UCSD-AML1 (cell line): ENCODE results near the gene CEP72.
"Not testable (repeated sequence)": the region's sequence is repeated elsewhere in the genome, so short reads cannot be mapped to it uniquely, and the experiment has no call there.

Experiments
- DNase-seq: peaks from one replicate; lab custom pipeline; 2025; ENCODE audit not compliant: unreplicated experiment; lab: John Stamatoyannopoulos, UW

CEP72 gene

DNA sequence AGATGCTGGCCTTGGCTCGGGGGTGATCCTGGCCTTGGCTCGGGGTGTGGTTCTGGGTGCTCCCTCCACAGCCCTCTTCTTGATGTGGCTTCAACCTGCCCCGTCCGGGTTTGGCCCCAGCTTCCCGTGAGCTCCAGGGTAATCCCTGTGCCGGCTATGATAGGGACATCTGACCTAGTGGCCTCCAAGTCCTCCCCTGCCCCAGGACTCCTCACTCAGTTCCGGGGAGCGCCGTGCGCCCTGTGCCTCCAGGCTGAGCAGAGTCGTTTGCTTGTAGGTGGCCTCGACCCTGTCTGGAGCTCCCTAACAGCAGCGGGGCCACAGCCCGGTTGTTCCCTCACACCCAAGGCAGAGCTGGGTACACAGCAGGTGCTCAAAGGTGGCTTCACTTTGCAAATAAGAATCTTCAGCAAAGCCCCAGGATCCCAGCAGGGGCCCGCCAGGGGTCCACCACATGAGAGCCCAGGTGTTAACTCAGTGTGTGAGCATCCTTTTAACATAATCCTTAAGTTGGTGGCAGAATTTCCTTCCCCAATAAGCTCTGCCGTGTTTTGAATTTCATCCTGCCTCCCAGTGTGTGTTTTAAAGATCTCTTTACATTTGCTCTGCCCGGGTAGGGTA is 32.3 kb upstream of the CEP72 start:
- no peak for DNase-seq

DNA sequence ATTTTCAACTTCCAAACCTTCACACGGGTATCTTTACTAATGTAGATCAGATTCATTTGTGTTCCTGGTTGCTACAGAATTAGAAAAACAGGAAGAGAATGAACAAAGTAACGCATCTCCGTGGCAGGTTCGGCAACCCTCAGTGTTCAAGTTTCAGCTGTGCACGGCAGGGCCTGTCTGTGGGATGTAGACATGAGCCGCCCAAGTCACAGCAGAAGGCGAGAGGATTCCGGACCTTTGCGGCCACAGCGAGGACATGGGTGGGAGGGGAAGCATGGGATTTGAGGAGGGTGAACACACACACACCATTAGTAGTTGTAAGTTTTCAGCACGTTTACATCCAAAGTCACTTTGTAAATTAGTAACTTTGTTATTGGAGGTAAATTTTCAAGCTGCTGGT is 31.7 kb upstream of the CEP72 start:
- DNase-seq: no peak

DNA sequence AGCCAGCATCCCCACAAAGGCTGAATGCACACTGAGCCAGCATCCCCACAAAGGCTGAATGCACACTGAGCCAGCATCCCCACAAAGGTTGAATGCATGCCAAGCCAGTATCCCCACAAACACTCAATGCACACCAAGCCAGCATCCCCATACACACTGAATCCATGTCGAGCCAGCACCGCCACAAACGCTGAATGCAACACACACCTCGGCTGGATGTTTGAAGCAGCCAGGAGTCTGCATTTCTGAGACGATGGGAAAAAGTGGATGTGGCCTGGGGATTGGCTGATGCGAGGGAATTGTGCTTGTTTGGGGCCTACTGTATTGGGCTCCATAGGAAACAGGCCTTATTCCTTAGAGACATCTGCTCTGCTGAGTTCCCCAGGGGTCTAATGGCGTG is 30.9 kb upstream of the CEP72 start:
- DNase-seq: no peak

DNA sequence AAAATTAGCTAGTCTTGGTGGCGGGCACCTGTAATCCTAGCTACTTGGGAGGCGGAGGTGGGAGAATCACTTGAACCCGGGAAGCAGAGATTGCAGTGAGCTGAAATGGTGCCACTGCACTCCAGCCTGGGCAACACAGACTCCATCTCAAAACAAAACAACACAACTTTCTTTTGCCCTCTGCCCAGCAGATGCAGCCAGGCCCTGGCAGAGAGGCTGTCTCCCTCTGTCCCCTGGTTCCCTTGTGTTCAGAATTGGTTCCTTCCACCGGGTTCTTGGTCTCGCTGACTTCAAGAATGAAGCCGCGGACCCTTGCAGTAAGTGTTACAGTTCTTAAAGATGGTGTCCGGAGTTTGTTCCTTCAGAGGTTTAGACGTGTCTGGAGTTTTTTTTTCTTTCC is 30.2 kb upstream of the CEP72 start:
- DNase-seq: no peak

DNA sequence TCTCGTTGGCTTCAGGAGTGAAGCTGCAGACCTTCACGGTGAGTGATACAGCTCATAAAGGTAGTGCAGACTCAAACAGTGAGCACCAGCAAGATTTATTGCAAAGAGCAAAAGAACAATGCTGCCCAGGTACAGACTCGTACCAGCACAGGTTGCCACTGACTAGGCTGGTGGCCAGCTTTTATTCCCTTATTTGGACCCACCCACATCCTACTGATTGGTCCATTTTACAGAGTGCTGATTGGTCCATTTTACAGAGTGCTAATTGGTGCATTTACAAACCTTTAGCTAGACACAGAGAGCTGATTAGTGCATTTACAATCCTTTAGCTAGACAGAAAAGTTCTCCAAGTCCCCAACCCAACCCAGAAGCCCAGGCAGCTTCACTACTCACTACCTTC is 29.7 kb upstream of the CEP72 start:
- not testable (repeated sequence) for DNase-seq

DNA sequence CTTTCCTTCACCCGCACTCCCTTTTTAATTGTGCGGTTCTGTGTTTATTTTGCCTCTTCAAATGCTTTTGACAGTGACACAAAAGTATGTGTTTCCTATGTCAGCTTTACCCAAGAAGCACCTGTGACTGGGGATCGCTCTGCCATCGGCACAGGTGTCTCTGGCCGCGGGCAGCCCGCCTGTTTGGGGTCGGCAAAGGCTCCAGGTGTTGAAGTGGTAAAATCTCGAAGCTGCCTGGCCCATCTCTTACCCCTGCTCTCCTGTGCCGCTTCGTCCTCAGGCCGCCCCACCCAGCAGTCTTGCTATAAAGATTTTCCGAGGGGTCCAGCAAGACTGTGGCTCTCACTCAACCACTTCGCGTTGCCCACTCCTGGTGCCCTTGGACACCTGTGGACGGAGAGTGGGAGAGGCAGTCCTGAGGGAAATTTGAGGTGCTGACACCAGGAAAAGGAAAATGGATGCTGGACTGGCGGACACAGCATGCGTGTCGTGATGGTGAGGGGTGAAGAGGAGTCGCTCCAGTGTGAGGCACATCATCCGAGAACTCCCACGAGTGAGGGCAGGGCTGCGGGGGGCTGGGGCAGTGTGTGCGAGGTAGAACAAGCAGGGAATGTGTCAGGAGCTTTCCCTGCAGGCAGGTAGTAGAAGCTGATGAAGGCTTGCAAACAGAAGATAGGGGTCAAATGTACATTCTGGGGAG is 29.1 kb upstream of the CEP72 start:
- no peak for DNase-seq

DNA sequence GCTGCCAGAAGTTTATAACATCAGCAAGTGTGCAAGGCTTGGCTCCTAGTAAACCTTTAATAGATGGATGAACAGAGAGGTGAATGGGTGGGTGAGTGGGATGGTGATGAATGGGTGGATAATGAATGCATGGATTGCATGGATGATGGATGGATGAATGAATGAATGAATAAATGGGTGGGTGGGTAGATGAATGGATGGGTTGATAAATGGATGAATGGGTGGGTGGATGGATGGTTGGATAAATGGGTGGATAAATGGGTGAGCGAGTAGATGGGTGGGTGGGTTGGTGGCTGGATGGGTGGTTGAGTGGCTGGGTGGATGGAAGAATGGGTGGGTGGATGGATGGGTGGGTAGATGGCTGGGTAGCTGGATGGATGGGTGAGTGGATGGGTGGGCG is 28.5 kb upstream of the CEP72 start:
- DNase-seq: no peak

DNA sequence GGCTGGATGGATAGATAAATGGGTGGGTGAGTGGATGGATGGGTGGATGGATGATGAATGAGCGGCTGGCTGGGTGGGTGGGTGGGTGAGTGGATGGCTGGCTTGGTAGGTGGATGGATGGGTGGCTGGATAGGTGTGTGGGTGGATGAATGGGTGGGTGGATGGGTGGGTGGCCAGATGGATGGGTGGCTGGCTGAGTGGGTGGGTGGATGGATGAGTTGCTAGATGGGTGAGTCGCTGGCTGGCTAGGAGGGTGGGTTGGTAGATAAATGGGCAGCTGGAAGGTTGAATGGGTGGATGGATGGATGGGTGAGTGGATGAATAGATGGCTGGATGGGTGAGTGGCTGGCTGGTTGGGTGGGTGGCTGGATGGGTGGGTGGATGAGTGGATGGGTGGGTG is 27.9 kb upstream of the CEP72 start:
- DNase-seq: no peak

DNA sequence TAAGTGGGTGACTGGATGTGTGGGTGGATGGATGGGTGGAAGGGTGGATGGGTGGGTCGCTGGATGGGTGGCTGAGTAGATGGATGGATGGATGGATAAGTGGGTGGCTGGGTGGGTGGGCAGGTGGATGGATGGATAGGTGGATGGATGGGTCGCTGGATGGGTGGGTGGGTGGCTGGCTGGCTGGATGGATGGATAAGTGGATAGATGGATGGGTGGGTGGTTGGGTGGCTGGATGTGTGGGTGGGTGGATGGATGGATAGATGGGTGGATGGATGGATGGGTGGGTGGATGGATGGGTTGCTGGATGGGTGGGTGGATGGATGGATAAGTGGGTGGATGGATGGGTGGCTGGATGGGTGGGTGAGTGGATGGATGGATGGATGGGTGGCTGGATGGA is 27.3 kb upstream of the CEP72 start:
- no peak for DNase-seq

DNA sequence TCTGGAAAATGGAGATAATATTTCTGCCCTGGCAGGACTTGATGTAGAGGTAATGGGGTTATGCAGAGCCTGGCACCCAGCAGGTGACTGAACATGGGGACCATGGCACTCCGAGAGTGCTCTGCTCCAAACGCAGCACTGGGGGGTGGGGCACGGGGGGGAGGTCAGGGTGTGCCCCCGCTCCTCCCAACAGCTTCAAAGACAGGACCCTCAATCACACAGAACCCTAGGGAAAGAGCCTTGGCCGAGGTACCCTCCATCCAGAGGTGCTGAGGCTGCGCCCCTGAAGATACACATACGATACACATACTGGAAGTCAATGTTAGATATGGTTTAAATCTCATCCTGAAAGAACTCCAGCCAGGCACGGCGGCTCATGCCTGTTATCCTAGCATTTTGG is 26.6 kb upstream of the CEP72 start:
- DNase-seq: no peak

DNA sequence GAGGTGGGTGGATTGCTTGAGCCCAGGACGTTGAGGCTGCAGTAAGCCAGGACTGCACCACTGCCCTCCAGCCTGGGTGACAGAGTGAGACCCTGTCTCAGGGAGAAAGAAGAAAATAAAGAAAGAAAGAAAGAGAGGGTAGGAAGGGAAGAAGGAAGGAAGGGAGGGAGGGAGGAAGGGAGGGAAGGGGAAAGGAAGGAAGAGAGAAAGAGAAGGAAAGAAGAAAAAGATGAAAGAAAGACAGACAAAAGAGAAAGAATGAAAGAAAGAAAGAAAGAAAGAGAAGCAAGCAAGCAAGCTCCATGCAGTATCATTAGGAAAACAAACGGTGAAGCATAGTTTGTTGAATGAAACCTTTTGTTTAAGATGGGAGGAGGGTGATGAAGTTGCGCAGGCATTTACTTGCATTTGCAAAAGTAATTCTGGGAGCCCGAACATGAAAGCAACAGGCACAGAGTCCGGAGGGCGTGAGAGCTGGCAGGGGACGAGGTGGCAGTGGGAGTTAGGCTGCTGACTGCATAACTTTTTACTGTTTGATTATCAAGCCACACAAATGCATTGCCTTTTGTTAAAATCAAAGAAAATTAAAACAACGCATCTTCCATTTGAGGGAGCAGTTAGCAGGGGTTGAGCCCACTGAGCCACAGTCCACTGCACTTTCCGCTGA is 26.0 kb upstream of the CEP72 start:
- no peak for DNase-seq

DNA sequence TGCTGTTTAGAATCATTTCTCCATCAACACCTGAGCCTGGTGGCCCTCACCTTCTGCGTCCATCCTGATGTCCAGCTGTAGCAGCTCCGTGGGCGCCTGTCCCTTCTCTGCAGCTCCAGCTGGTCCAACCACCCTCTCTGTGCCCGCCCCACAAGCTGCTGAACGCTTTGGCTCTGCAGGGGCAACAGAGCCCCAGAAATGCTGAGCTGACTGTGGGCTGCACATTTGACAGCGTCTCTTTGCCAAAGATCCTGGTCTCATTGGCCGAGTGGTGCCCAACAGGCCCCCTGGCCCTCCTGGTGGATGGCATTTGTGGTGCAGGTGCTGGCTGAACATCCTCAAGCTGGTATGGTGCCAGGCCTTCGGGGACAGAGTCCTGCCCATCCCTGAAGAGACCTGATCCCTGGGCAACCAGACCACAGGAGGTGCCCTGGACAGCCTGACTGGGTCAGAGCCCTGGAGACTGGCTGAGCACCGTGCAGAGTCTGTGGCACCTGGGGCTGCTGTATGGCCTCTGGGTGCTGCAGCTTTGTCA is 25.3 kb upstream of the CEP72 start:
- no peak for DNase-seq

DNA sequence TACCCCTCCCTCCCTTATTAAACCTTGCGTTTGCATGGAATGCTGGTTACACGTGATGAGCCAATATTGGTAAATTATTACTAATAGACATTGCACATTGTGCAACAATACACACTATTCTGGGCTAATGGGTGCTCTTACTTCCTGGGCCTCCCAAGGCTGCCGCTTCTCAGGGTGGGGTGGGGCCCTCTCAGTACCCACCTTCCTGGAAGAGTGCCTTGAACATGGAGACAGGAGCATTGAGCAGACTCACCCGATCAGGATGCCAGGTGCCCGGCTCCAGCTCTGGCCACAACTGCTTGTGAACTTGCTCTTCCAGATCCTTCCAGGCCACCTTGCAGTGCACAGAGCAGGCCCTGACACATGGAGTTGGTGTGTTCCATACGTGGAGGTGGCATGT is 24.7 kb upstream of the CEP72 start:
- DNase-seq: no peak

DNA sequence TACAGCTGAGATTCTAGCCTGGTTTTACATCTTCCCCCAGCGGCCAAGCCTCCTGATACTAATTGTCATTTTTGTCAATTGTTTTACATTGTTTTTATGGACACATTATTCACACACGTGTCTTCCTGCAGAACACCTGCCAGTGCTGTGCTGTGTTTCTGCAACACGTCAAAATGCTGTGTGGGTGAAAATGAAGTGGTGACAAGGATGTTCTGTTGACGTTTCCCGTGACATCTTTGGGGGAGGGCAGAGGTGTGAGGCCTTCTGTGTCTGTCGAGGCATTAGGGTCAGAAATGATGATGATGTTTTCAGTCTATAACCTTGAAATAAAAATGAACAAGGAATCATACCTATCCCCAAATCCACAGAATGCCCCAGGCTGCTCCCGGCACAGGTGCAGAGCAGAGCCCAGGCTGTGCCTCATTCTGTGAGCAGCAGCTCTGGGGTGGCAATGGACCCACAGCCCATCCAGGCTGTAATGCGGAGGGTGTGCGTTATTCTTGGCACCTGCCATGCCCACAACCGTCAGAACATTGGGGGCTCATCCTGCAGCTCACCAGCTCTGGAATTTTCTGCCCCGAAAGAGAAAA is 23.6 kb upstream of the CEP72 start:
- DNase-seq: no peak

DNA sequence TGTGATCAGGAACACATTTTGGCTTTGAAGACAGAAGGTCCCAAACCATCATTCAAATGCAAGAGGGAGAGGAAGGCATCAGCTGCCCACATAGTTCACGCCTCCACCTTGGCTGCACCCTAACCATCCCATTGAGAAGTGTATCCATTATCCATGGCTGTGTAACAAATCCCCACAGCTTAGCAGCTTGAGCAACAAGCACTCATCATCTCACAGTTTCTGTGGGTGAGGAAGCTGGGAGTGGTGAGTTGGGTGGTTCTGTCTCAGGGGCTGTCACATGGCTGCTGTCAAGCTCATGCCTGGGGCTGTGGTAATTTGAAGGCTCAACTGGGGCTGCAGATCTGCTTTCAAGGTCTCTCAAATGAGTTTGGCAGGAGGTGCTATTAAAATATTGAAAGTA is 23.0 kb upstream of the CEP72 start:
- no peak for DNase-seq

DNA sequence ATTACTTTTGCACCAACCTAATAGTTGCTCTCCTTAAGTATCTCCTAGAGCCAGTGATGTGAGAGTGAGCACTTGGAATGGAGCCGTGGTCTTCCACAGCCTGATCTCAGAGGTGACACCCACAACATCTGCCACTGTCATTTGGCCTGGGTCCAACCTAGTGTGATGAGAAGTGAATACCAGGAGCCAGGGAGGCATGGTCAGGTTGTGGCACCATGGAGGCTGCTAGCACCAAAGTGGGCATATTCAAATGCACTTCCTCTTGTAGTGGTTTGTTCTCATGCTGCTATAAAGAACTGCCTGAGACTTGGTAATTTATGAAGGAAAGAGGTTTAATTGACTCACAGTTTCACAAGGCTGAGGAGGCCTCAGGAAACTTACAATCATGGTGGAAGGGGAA is 22.6 kb upstream of the CEP72 start:
- no peak for DNase-seq

DNA sequence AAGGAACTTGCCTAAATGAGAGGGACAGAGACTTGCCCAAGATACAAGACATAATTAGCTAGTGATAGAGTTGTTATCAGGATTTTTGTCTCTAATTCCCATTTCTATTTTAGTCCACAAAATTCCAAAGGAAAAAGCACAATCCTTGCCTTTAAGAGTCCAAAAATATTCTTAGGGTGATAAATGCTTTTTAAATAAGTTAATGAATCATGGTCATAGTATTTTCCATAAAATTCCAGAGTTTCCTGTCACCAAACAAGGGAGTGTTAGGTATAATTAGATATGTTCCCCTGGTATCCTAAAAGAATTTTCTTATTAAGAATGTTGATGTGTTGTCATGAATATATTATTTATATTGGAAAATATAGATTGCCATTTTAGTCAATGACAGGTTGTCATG is 21.8 kb upstream of the CEP72 start:
- DNase-seq: no peak

DNA sequence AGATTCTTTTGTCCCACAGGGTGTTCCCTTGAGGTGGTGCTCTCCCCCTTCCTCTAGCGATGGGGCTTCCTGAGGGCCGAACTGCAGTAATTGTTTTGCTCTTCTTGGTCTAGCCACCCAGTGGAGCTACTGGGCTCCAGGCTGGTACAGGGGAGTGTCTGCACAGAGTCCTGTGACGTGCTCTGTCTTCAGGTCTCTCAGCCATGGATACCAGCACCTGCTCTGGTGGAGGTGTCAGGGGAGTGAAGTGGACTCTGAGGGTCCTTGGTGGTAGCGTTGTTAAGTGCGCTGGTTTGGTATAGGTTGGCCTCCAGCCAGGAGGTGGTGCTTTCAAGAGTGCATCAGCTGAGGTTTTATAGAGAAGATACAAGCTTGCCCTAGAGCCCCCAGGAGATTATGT is 20.4 kb upstream of the CEP72 start:
- no peak for DNase-seq

DNA sequence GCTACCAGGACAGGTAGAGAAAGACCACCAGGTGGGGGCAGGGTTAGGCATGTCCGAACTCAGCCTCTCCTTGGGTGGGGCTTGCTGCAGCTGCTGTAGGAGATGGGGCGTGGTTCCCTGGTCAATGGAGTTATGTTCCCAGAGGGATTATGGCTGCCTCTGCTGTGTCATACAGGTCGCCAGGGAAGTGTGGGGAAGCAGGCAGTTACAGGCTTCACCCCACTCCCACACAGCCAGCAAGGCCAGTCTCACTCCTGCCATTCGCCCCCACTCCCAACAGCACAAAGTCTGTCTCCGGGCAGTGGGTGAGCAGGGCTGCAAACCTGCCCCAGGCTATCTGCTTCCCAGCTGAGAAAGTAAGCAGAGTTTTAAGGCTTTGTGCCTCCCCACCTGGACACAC is 20.0 kb upstream of the CEP72 start:
- DNase-seq: no peak

DNA sequence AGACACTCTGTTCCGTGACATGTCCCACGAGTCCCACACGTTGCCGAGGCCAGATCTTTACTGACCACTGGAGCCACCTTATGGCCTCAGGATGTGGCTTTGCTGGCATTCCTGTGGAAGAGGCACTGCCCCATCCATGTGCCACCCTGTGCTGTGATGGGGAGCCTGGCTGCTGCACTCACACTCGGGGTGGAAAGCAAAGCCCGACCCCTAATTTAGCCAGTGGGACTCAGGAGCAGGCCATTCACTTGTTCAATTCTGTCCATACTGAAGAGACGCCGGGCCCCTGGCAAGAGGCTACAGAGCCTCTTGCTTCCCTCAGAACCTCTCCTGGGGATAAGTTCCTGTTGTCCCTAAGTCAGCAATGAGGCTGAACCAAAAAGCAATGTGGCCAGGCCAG is 18.6 kb upstream of the CEP72 start:
- no peak for DNase-seq

DNA sequence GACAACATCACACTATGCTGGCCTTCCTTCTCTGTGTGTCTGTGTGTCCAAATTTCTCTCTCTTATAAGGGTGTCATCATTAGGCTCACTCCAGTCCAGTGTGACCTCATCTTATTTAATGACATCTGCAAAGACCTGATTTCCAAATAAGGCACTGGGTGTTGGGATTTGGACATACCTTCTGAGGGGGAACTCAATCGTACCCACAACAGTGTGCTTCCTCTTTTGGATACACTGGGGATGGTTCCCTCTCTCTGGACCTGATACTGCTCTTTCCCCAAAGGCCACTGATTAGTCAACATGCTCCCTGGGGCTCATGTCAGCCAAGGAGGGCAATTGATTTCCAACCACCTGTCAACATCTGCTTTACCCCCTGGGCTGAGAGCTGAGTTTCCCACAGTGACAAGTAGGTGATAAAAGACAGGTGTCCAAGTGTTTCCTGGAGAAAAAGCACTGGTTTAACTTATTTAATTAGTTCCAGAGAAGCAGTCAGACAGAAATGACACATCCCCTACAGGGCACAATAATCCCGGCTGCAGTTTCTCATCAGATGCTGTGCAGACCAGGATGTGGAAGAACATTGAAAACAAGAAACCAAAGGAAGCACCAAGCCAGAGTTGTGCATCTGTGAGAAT is 17.8 kb upstream of the CEP72 start:
- DNase-seq: no peak
